K562 (cell line): ENCODE measurements around the gene VPS4A.

ENCODE experiments used
- CTCF ChIP-seq, 3 experiments: IDR thresholded peaks in 2 of 3; conservative IDR thresholded peaks in 1 of 3; 2 replicates each; pipeline ENCODE4 v1.5.1; 2011 to 2012; ENCODE audit warnings: low read length in 3 of 3, mild to moderate bottlenecking in 3 of 3, control low read depth in 2 of 3, improper control_type of control experiment in 1 of 3, inconsistent platforms in 1 of 3, low read depth in 1 of 3, mixed read lengths in 1 of 3, moderate library complexity in 1 of 3; ENCODE audit not compliant: insufficient read depth in 2 of 3
- HCFC1 ChIP-seq: IDR thresholded peaks from 2 replicates; pipeline ENCODE4 v1.6.1; 2012; ENCODE audit warnings: low read depth, low read length, improper control_type of control experiment
- HMGXB4 ChIP-seq: sonication (generic); formaldehyde crosslinking; IDR thresholded peaks from 2 replicates; pipeline ENCODE4 v1.8.1; 2023; ENCODE audit warnings: mild to moderate bottlenecking, missing genetic modification reagents
- JUNB ChIP-seq: fragments of 450-650 bp; formaldehyde crosslinking; conservative IDR thresholded peaks from 2 replicates; pipeline ENCODE4 v1.4.0; 2020; ENCODE audit warnings: mild to moderate bottlenecking
- POLR2A ChIP-seq: fragments of 450-650 bp; conservative IDR thresholded peaks from 2 replicates; pipeline ENCODE4 v1.6.1; 2016
- SMARCC2 ChIP-seq: fragments of 450-650 bp; IDR thresholded peaks from 2 replicates; pipeline ENCODE4 v1.6.1; 2017; ENCODE audit warnings: antibody characterized with exemption, moderate library complexity, mild to moderate bottlenecking, low read depth
- TAF1 ChIP-seq: IDR thresholded peaks from 2 replicates; pipeline ENCODE4 v1.6.1; 2011; ENCODE audit warnings: mild to moderate bottlenecking, low read length, moderate library complexity; ENCODE audit not compliant: insufficient read depth, control insufficient read depth, severe bottlenecking; ENCODE audit errors: extremely low read depth
- YY1 ChIP-seq, 3 experiments: IDR thresholded peaks; 2 replicates each; pipeline ENCODE4 v1.6.1; 2011; ENCODE audit warnings: low read length in 2 of 3, mild to moderate bottlenecking in 2 of 3, moderate library complexity in 2 of 3, borderline replicate concordance in 1 of 3, control low read depth in 1 of 3, low read depth in 1 of 3; ENCODE audit not compliant: insufficient read depth in 3 of 3, insufficient replicate concordance in 2 of 3, control insufficient read depth in 1 of 3, insufficient read length in 1 of 3; ENCODE audit errors: extremely low read depth in 1 of 3
- ZNF639 ChIP-seq, 2 experiments: fragments of 200-800 bp in 1 of 2; sonication (Bioruptor generic) in 1 of 2; sonication (generic) in 1 of 2; formaldehyde crosslinking in 1 of 2; IDR thresholded peaks in 1 of 2; conservative IDR thresholded peaks in 1 of 2; 2 replicates each; pipeline versions ENCODE4 v1.5.0 to v1.6.1; 2016 to 2020; ENCODE audit warnings: missing compliant biosample characterization in 1 of 2, missing genetic modification characterization in 1 of 2, missing genetic modification reagents in 1 of 2

- TF ChIP-seq SMARCC2 (no peak), TAF1 (no peak), YY1 (IDR thresholded peaks at IDR 0.05; ENCODE audit: borderline replicate concordance in 1 of 3, control insufficient read depth in 1 of 3, extremely low read depth in 1 of 3, insufficient read depth in 3 of 3, insufficient read length in 1 of 3, insufficient replicate concordance in 2 of 3, low read depth in 1 of 3, low read length in 2 of 3) (no peak), JUNB (CRISPR knock-in tag) (no peak), ZNF639 (CRISPR knock-in tag; conservative IDR thresholded peaks at IDR 0.05 in 1 of 2, IDR thresholded peaks at IDR 0.05 in 1 of 2) (no peak), HCFC1 (no peak), CTCF (IDR thresholded peaks at IDR 0.05 in 2 of 3, conservative IDR thresholded peaks at IDR 0.05 in 1 of 3; ENCODE audit: insufficient read depth in 2 of 3, low read depth in 1 of 3, low read length in 3 of 3) (no peak), POLR2A (no peak; the same call in 1 of the 2 replicates), HMGXB4 (CRISPR knock-in tag) (peak; percentile 20; the same call in 1 of the 2 replicates)
These were observed 18.5 kb downstream of the VPS4A start for GRCh38 chr16:69329369-69330285.
